DND-41 (cell line): ENCODE measurements around the gene NHERF2.

Source experiments
- ATAC-seq: fragments of 200-7000 bp; cut with Tn5 transposase; 3 replicates; pipeline ENCODE4 v1.9.1; 2021; ENCODE audit warnings: low read depth; ENCODE audit not compliant: insufficient read depth
- DNase-seq: peaks from one replicate; pipeline ENCODE4 v3.0.0-alpha.2; 2020
- H2AFZ ChIP-seq: 2 replicates; pipeline ENCODE4 v1.6.0; 2012; ENCODE audit warnings: low read depth, low read length
- H3K27ac ChIP-seq: 2 replicates; pipeline ENCODE4 v1.5.1; 2012; ENCODE audit warnings: low read length, inconsistent platforms
- H3K27me3 ChIP-seq: fragments of 200-600 bp; sonication (generic); 2 replicates; pipeline ENCODE4 v1.6.0; 2012; ENCODE audit warnings: low read length, mild to moderate bottlenecking, inconsistent platforms; ENCODE audit not compliant: insufficient read depth, poor library complexity
- H3K36me3 ChIP-seq: 2 replicates; pipeline ENCODE4 v1.5.1; 2012; ENCODE audit warnings: low read length, inconsistent platforms; ENCODE audit not compliant: insufficient read depth
- H3K4me1 ChIP-seq: 2 replicates; pipeline ENCODE4 v1.5.1; 2012; ENCODE audit warnings: mild to moderate bottlenecking, low read length; ENCODE audit not compliant: insufficient read depth
- H3K4me2 ChIP-seq: 2 replicates; pipeline ENCODE4 v1.6.0; 2012; ENCODE audit warnings: mild to moderate bottlenecking, moderate library complexity, low read length, inconsistent platforms; ENCODE audit not compliant: insufficient read depth
- H3K4me3 ChIP-seq, 2 experiments: fragments of 200-600 bp in 1 of 2; shearing (Covaris generic) in 1 of 2; 2 replicates each; pipeline ENCODE4 v1.5.1; 2012 to 2016; ENCODE audit warnings: inconsistent platforms in 2 of 2, low read length in 2 of 2, mild to moderate bottlenecking in 2 of 2, low read depth in 1 of 2, moderate library complexity in 1 of 2
- H3K79me2 ChIP-seq: 2 replicates; pipeline ENCODE4 v1.6.0; 2012; ENCODE audit warnings: low read length, inconsistent platforms; ENCODE audit not compliant: insufficient read depth
- H3K9ac ChIP-seq: 2 replicates; pipeline ENCODE4 v1.6.0; 2012; ENCODE audit warnings: low read depth, mild to moderate bottlenecking, inconsistent platforms, low read length, moderate library complexity
- H3K9me3 ChIP-seq: 2 replicates; pipeline ENCODE4 v1.5.1; 2012; ENCODE audit warnings: low read length, moderate library complexity, mild to moderate bottlenecking, inconsistent platforms; ENCODE audit not compliant: insufficient read depth, severe bottlenecking
- H4K20me1 ChIP-seq: 2 replicates; pipeline ENCODE4 v1.6.0; 2012; ENCODE audit warnings: low read length; ENCODE audit not compliant: insufficient read depth
- EZH2 ChIP-seq: IDR thresholded peaks from 3 replicates; pipeline ENCODE4 v1.6.1; 2012; ENCODE audit warnings: borderline replicate concordance, low read depth, mild to moderate bottlenecking, moderate library complexity, low read length, inconsistent platforms; ENCODE audit not compliant: severe bottlenecking
- TF ChIP-seq, protein P1 (sequence below): IDR thresholded peaks from 2 replicates; pipeline ENCODE4 v1.5.1; 2012; ENCODE audit warnings: borderline replicate concordance, low read length, moderate library complexity, mild to moderate bottlenecking; ENCODE audit not compliant: poor library complexity, severe bottlenecking; ENCODE audit errors: extremely low read depth

NHERF2 gene

DNA sequence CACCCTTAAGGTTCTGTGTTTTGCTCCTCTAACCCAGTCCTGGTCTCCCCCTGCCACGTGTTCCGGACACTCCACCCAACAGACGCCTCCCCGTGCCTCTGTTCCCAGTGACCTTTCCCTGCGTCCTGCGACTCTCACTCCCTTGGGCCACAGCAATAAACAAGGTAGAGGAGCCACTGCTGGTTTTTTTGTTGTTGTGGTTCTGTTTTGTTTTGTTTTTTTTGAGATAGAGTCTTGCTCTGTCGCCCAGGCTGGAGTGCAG is 10.8 kb upstream of the NHERF2 start:
- Histone ChIP-seq H3K4me3 (no peak overlapping the region), H3K79me2 (0 out of 2 replicates have a peak, but pooled peaks cover under 1% of the 10 kb centered on the region), H3K27ac (no peak overlapping the region), H3K36me3 (no peaks in the 10 kb centered on the region), H4K20me1 (no peaks in the 10 kb centered on the region), H3K27me3 (no peaks in the 10 kb centered on the region), H3K4me1 (peaks cover under 1% of the 10 kb centered on the region), H3K4me2 (no peak overlapping the region), H2AFZ (no peak overlapping the region), H3K9me3 (no peaks in the 10 kb centered on the region), H3K9ac (no peak overlapping the region)
- no peak for ATAC-seq
- TF ChIP-seq, protein P1, sequence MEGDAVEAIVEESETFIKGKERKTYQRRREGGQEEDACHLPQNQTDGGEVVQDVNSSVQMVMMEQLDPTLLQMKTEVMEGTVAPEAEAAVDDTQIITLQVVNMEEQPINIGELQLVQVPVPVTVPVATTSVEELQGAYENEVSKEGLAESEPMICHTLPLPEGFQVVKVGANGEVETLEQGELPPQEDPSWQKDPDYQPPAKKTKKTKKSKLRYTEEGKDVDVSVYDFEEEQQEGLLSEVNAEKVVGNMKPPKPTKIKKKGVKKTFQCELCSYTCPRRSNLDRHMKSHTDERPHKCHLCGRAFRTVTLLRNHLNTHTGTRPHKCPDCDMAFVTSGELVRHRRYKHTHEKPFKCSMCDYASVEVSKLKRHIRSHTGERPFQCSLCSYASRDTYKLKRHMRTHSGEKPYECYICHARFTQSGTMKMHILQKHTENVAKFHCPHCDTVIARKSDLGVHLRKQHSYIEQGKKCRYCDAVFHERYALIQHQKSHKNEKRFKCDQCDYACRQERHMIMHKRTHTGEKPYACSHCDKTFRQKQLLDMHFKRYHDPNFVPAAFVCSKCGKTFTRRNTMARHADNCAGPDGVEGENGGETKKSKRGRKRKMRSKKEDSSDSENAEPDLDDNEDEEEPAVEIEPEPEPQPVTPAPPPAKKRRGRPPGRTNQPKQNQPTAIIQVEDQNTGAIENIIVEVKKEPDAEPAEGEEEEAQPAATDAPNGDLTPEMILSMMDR: no peak
- no peak for TF ChIP-seq EZH2
- DNase-seq: no peak

- no peaks in the 10 kb centered on the region for H3K36me3 ChIP-seq
- TF ChIP-seq, protein P1: peak; percentile 64
- no peak for TF ChIP-seq EZH2
- no peak overlapping the region for H2AFZ ChIP-seq
- no peak overlapping the region for H3K4me2 ChIP-seq
- H3K79me2 ChIP-seq: no peaks in the 10 kb centered on the region
- H3K4me1 ChIP-seq: no peaks in the 10 kb centered on the region
- H3K27me3 ChIP-seq: no peaks in the 10 kb centered on the region
- H4K20me1 ChIP-seq: no peaks in the 10 kb centered on the region
- peak; percentile 37 for DNase-seq
- H3K9ac ChIP-seq: no peak overlapping the region
- H3K4me3 ChIP-seq: no peak overlapping the region
- no peaks in the 10 kb centered on the region for H3K9me3 ChIP-seq
- ATAC-seq: peak; percentile 47; the same call in 2 of the 3 replicates
- H3K27ac ChIP-seq: no peak overlapping the region
These were observed 10.2 kb upstream of the NHERF2 start for GRCh38 chr16:2016407-2016922.

GRCh38 chr16:2019518-2019920 is 7.2 kb upstream of the NHERF2 start, which contains the start of gene NPW:
TSS of gene NPW (plus strand) at chr16:2019785.
- no peak within 1 kb of the TSS for H3K4me3 ChIP-seq

More at GRCh38 chr16:2019518-2019920, 7.2 kb upstream of the NHERF2 start, which contains the start of gene NPW:
- Histone ChIP-seq H4K20me1 (no peaks in the 10 kb centered on the region), H3K79me2 (no peaks in the 10 kb centered on the region), H3K4me1 (peaks cover 18% of the 10 kb centered on the region), H3K27me3 (no peaks in the 10 kb centered on the region), H2AFZ (no peak within 1 kb of the TSS), H3K27ac (no peak within 1 kb of the TSS), H3K9me3 (no peaks in the 10 kb centered on the region), H3K36me3 (no peaks in the 10 kb centered on the region), H3K4me2 (no peak within 1 kb of the TSS), H3K9ac (no peak within 1 kb of the TSS)
- no peak for ATAC-seq
- peak; percentile 39 for DNase-seq
- TF ChIP-seq, protein P1: no peak
- no peak for TF ChIP-seq EZH2
